ENCODE data around the gene ZBTB12. TPM values are rescaled to one million over a fixed set of nuclear protein-coding genes. Genes with fewer than 3 reads are reported as not detected.

Gene ZBTB12
- total RNA-seq, 2 donors from 2014 or later, result 25.4 to 29.9 TPM

DNA sequence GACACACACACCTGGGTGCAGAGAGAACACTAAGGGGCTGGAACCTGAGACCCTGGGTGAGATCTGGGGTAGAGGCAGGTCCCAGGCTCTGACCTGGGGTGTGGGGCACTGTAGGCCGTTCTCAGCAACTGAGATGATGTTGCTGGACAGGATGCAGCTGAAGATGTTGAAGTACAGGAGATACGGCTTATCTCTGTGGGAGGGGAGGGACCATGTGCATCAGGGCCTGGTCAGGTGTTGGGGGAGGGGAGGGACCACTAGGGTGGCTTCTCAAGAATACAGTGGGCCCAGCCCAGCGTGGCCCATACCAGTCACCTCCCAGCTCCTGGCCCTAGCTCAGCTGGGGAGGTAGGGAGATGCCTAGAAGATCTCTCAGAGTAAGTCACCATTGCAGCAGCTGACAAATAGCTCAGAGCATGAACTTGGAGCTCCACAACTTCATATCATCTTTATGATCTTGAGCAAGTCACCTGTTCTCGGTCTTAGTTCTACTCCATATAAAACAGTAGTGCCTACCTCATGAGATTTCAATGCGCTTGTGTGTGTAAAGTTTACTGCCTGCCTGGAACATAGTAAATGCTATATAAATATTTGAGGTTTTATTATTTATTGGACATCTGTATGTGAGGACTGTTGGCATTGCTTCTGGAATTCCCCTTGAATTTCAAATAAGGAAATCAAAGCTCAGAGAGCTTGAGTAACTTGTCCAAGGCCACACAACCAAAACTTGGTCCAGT lies 26.9 kb downstream of the ZBTB12 start:
- peaks cover 3% of the 10 kb centered on the region for H3K4me1 Mint-ChIP-seq
- no peak overlapping the region for H3K27ac Mint-ChIP-seq
- H3K4me3 ChIP-seq (ENCODE audit: low read length), result no peak overlapping the region
- no peak overlapping the region for H3K9ac ChIP-seq (ENCODE audit: extremely low read depth, low read length, poor library complexity, severe bottlenecking)
- no peak for DNase-seq
- peaks cover 7% of the 10 kb centered on the region for H3K36me3 Mint-ChIP-seq (ENCODE audit: low read depth)
- no peak overlapping the region for H3K4me3 Mint-ChIP-seq
- peaks cover 12% of the 10 kb centered on the region for H3K27me3 Mint-ChIP-seq (ENCODE audit: insufficient read depth)
- H3K9me3 Mint-ChIP-seq, result no peaks in the 10 kb centered on the region
- peaks cover 5% of the 10 kb centered on the region for H3K36me3 ChIP-seq (ENCODE audit: control insufficient read depth, insufficient read depth, low read length)
- no peaks in the 10 kb centered on the region for H3K9me3 ChIP-seq (ENCODE audit: control insufficient read depth, low read length)
- WGBS, 2 experiments (ENCODE audit: insufficient coverage in 1 of 2, insufficient read length in 1 of 2), result 90 to 96% methylated on average over 2 to 5 of the region's 5 CpGs
- H3K4me1 ChIP-seq (ENCODE audit: control insufficient read depth, insufficient read depth, low read length), result no peaks in the 10 kb centered on the region
- H3K27ac ChIP-seq (ENCODE audit: low read depth, low read length), result no peak overlapping the region
- H3K27me3 ChIP-seq (ENCODE audit: control insufficient read depth, insufficient read depth, low read length, poor library complexity, severe bottlenecking), result no peaks in the 10 kb centered on the region
- no peak for TF ChIP-seq CTCF (conservative IDR thresholded peaks at IDR 0.05)

GRCh38 chr6:31874084-31874670 lies 27.7 kb downstream of the ZBTB12 start:
- no peak overlapping the region for H3K4me3 ChIP-seq (ENCODE audit: low read length)
- no peaks in the 10 kb centered on the region for H3K27me3 ChIP-seq (ENCODE audit: control insufficient read depth, insufficient read depth, low read length, poor library complexity, severe bottlenecking)
- DNase-seq, result no peak
- TF ChIP-seq CTCF (conservative IDR thresholded peaks at IDR 0.05), result no peak
- no peaks in the 10 kb centered on the region for H3K36me3 Mint-ChIP-seq (ENCODE audit: low read depth)
- H3K27ac Mint-ChIP-seq, result no peak overlapping the region
- H3K9ac ChIP-seq (ENCODE audit: extremely low read depth, low read length, poor library complexity, severe bottlenecking), result no peak overlapping the region
- H3K27ac ChIP-seq (ENCODE audit: low read depth, low read length), result no peak overlapping the region
- peaks cover 3% of the 10 kb centered on the region for H3K4me1 Mint-ChIP-seq
- H3K9me3 Mint-ChIP-seq, result no peaks in the 10 kb centered on the region
- H3K4me1 ChIP-seq (ENCODE audit: control insufficient read depth, insufficient read depth, low read length), result no peaks in the 10 kb centered on the region
- no peak overlapping the region for H3K4me3 Mint-ChIP-seq
- WGBS, 2 experiments (ENCODE audit: insufficient coverage in 1 of 2, insufficient read length in 1 of 2), result 88 to 92% methylated on average over 3 to 4 of the region's 4 CpGs
- H3K36me3 ChIP-seq (ENCODE audit: control insufficient read depth, insufficient read depth, low read length), result no peaks in the 10 kb centered on the region
- H3K27me3 Mint-ChIP-seq (ENCODE audit: insufficient read depth), result peaks cover 12% of the 10 kb centered on the region
- no peaks in the 10 kb centered on the region for H3K9me3 ChIP-seq (ENCODE audit: control insufficient read depth, low read length)

GRCh38 chr6:31871046-31871659 lies 30.7 kb downstream of the ZBTB12 start:
- Histone ChIP-seq H3K4me3 (ENCODE audit: low read length) (no peak overlapping the region), H3K9ac (ENCODE audit: extremely low read depth, low read length, poor library complexity, severe bottlenecking) (no peak overlapping the region), H3K27ac (ENCODE audit: low read depth, low read length) (no peak overlapping the region), H3K4me1 (ENCODE audit: control insufficient read depth, insufficient read depth, low read length) (no peaks in the 10 kb centered on the region), H3K9me3 (ENCODE audit: control insufficient read depth, low read length) (no peaks in the 10 kb centered on the region), H3K36me3 (ENCODE audit: control insufficient read depth, insufficient read depth, low read length) (no peaks in the 10 kb centered on the region), H3K27me3 (ENCODE audit: control insufficient read depth, insufficient read depth, low read length, poor library complexity, severe bottlenecking) (no peaks in the 10 kb centered on the region)
- DNase-seq, result no peak
- no peak for TF ChIP-seq CTCF (conservative IDR thresholded peaks at IDR 0.05)
- Mint-ChIP-seq H3K27me3 (ENCODE audit: insufficient read depth) (peaks cover 12% of the 10 kb centered on the region), H3K36me3 (ENCODE audit: low read depth) (no peaks in the 10 kb centered on the region), H3K4me1 (no peaks in the 10 kb centered on the region), H3K27ac (no peak overlapping the region), H3K4me3 (no peak overlapping the region), H3K9me3 (no peaks in the 10 kb centered on the region)
- WGBS, 2 experiments (ENCODE audit: insufficient coverage in 1 of 2, insufficient read length in 1 of 2), result 82 to 86% methylated on average over 8 to 9 of the region's 9 CpGs
